Endometrial microvascular endothelial cells (primary cell): Measurements from ENCODE around the gene ZNF30. TPM values are rescaled to one million over a fixed set of nuclear protein-coding genes. Genes with fewer than 3 reads are reported as not detected.
"Not testable (repeated sequence)": the region's sequence is repeated elsewhere in the genome, so short reads cannot be mapped to it uniquely, and the experiment has no call there.

Experiments used
- in situ Hi-C: cut with HindIII; loops from 2 replicates; pipeline ENCODE4 v1.10.0; 2017; ENCODE audit warnings: low sequenced_read_pairs, low pct_unique_long_range_greater_than_20kb; ENCODE audit errors: inconsistent ontology term
- total RNA-seq: library from RNA; depleted of rRNA; stranded (reverse); fragments of >200 nt; gene quantifications from one replicate; pipeline ENCODE4 v1.2.3, GENCODE V29; 2015; ENCODE audit errors: inconsistent ontology term

The ZNF30 gene
- total RNA-seq, 1 donor from 2014 or later: 3.3 TPM

DNA sequence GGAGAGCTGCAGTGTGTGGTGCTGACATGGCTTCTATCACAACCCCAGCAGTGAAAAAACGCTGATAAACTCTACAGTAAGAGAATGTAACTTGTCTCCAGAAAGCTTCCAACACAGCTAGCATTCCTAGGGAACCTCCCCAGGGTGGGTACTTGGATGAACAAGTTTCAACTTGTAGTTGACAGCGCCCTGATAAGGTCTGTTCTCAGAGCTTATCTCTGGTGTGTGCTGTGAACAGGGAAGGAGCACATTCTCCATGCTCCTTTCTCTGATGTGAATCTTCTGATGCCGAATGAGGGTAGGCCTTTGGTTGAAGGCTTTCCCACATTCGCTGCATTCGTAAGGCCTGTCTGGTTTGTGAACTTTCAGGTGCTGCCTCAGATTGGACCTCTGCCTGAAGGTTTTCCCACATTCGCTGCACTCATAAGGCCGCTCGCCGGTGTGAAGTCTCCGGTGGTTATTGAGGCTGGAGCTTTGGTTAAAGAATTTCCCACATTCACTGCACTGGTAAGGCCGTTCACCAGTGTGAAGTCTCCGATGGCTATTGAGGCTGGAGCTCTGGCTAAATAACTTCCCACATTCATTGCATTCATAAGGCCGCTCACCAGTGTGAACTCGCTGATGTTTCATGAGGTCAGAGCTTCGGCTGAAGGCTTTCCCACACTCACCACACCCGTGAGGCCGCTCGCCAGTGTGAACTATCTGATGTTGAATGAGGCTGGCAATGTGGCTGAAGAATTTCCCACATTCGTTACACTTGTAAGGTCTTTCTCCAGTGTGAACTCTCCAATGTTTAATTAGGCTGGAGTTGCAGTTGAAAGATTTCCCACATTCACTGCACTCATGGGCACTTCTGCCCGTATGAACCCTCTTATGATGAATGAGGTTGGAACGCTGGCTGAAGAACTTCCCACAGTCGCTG is 31.4 kb downstream of the ZNF30 start:
- in situ Hi-C loops: no loop called here

DNA sequence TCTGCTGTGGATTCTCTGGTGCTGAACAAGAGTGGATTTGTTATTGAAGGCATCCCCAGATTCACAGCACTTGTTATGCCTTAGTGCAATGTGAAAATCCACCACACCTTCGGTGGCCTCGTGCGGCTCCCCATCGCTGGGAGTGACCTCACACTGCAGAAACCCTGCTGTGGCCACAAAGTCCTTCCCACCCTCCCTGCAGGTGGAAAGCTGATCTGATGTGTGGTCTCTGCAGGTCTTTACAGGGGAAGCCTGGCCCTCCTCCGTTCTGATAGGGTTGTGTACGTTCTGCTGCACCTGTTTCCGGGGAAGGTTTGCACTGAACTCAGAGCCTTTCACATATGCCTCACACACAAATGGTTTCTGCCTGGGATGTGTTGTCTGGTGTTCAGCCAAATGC is 32.3 kb downstream of the ZNF30 start:
- in situ Hi-C loops: no loop called here

DNA sequence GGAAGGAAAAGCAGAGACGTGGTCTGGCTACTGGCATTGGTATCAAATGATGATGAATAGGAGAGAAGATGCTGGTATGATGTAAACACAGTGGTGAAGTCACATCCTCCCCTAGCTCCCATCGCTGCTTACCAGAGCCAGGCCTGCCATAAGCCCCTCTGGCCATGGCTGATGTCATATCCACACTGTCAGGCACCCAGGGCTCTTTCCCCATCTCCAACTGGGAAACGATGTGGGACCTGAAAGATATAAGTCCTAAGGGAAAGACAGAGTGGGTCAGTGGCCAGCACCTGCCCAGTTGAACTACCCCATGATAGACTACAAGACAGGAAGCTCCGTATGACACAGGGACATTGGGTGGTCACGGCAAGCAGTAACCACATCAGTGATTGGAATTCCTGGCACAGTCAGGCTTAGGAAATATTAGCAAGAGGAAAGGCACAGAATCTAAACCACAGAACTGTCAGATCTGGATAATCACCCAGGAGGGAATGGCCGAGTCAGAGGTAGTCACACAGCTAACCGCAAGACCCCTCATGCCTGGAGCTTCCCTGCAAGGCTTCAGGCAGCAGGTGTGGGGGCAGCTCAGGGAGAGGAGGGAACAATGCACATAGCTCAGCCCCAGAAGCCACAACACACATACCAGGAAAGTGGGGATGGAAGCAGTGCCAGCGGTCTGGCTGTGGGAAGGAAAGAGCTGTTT is 33.6 kb downstream of the ZNF30 start:
- in situ Hi-C loops: no loop called here

DNA sequence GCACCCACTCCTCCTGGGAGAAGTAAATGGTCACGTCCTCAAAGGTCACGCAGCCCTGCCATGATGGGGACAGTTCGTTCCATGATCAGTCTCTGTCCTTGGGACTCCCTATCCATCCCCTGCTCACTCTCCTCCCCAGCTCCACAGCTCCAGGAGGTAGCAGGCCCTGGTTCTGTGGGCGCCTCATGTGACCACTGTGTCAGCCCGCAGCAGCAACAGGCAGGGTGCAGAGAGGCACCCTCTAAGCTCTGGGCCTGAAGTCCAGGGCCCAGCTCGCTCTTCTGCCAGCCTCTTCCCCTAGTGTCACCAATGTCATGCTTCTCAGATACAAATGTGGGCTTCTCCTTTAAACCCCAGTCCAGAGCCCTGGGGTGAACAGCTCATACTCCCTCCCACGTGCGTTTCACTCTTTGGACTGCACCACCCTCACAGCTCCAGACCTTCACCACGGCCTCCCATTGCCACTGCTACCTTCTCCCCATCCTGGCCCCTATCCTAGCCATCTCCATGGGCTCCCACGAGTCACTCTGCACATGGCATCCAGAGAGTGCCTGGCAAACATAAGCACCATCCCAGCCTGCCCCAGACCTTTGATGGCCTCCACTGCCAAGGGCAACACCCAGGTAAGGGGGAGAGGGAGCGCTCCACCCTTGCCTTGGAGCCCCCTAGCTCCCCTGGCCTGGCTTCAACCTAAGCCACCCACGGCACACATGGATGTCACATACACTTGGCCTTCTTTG is 34.4 kb downstream of the ZNF30 start:
- in situ Hi-C loops: no loop called here

DNA sequence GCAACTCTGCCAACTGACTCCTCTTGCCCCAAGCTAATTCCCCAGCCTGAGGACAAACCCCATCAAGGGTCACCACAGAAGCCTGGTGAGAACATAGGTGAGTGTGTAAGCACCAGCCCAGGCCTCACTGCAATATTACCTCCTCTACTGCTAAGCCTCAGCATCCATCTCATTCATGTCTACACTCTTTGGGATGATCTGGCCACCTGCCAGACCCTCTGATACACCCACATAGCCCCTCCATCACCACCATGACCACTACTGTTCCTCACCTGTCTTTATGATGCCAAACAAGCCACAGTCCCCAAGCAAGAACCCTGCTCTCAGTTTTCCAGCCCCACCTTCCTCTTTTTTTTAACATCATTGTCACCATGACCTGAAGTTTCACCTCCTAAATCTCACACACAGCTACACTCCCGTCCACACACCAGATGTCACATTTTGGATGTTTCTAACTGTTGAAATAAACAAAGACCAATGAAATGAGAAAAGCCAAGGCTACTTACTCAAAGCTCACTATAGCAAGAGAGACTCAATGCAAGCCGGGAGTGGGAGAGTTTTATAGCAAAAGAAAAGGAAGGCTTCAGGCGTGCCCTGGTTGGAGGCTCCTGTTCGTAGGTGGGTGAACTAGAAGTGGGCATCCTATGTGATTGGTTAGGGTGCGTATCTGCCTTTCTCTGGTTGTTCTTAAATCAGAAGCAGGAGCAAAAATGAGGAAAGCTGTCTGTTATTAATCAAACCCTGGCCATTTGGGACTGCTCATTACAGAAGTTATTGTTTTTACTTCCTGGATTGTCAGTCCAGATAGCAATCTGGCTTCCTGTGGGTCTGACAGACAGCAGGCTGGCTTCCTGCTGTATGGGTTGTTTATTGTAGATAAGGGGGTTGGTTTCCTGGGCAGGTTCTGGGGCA is 35.3 kb downstream of the ZNF30 start:
- in situ Hi-C loops: no loop called here

DNA sequence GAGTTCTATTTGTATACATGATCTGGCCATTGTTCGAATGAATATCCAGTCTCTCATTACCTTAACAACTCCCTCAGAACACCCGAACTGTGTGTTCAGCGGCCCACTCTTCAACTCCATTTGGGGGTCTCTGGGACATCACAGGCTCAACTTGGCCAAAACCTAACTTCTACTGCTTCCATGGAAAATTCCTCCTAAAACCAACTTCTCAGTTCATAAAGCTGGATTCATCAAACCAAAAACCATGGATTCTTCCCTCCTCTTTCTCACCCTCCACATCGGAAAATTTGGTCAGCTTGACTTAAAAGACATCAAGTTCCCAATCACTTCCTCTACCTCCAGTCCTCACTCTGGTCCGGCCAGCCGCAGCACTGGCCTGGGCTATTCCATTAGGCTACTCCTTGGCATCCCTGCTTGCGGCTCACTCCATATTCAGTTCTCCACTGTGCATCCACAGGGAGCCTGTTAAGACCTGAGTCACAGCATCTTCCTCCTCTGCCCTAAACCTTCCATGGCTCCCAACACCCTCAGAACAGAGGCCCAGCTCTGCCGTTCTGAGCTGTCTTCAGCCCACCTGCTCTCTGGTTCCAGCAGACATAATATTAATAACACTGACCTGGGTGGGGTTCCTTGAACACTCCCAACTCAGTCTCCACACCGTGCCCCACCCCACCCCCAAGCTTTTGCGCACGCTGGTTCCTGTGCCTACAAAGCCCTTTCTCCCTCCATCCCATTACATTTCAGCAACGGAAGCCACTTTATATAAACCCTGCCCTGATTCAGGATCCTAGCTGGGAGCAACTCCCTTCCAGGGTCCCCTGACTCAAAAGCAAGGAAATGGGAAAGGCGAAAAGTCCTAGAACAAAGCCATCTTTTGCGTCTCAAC is 36.2 kb downstream of the ZNF30 start:
- in situ Hi-C loops: no loop called here

DNA sequence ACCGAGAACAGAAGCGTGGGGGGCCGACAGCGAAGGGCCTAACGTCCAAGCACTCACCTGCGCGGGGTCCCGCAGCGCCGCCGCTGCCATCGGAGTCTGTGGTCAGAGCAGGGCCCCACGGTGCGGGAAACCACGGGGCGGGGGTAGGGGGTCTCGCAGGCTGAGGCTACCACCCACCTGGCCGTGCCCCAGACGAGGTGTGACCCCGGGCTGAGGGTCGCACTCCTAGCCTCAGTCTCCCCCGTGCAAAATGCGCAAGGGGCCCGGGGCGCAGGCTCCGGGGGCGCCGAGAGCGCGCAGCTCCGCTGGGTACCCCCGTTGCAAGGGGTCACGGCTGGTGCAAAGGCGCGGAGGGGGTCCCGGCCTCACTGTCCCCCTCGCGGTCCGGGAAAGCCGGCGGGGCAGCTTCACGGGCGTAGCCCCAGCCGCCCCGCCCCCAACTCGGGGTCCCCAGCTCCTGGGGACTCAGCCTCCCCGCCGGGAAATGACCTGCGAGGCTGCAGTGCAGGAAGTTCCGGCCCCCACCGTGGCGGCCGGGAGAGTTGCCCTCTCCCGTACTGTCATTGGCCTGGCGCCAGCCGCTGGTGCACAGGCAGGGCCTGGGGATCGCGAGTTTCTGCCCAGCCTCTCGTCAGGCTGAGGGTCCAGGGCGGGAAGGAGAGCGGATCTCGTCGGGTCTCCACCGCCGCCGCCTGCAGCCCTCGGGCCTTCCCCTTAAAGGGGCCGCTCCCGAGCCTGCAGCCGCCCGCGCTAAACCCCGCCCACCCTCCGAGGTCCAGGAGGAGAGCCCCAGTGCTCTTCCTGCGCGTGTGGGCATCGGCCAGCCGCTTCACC is 37.1 kb downstream of the ZNF30 start, which contains the start of gene ZNF792:
Gene ZNF792, minus strand, starts transcription at position 657 of the 834 bp plus-strand sequence. Its CDS starts 567 bp downstream, at position 90.
- in situ Hi-C loops: no loop called here

DNA sequence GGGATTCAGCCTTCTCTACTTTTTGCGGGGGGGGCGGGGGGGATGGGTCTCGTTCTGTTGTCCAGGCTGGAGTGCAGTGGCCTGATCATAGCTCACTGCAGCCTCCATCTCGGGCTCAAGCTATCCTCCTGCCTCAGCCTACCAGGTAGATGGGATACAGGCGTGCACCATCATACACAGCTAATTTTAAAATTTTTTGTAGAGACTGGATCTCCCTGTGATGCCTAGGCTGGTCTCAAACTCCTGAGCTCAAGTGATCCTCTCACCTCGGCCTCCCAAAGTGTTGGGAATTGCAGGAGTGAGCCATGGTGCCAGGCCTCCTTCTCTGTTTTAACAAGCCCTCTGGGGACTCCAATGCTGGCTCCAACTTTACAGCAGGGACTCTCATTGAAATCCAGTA is 37.9 kb downstream of the ZNF30 start:
- in situ Hi-C loops: no loop called here

DNA sequence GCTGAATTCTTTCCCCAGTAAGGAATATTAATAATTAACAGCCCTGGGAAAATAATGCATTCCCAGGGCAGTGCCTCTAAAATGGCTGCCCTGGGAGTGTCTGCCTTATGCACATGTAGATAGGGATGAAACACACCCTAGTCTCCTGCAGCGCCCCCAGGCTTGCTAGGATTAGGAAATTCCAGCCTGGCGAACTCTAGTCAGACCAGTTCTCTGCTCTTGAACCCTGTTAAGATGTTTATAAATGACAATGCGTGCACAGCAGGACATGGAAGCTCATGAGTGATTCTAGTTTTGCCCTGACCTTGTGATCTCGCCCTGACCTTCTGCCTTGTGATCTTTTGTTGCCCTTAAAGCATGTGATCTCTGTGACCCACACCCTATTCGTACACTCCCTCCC is 38.8 kb downstream of the ZNF30 start:
- in situ Hi-C loops: not testable (repeated sequence)

DNA sequence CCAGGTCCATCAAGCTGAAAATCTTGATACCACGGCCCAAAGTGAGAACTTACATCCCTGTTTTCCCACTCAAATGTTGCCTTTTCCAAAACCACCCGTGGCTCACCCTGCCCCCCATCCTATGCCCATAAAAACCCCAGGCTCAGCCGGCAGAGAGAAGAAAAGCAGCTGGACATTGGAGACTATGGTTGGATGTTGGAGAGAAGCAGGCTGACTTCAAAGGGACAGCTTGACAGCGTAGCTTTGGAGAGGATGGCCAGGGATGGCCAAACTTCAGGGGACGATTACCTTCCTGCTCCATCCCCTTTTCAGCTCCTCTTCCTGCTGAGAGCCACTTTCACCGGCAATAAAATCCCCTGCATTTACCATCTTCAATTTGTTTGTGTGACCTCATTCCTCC is 40.8 kb downstream of the ZNF30 start:
- in situ Hi-C loops: no loop called here

DNA sequence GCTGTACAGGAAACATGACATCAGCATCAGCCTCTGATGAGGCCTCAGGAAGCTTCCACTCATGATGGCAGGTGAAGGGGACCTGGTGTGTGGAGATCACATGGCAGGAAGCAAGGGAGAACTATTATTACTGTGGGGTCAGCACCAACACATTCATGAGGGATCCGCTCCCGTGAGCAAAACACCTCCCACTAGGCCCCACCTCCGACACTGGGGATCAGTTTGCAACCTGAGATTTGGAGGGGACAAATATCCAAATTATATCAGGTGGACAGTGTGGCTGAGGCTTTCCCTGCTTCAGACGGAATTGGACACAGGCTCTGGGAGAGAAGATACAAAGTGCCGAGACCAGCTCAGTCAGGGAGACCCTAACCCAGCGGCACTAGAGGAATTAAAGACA is 43.0 kb downstream of the ZNF30 start:
- in situ Hi-C loops: loop anchor here (10.0 kb wide), 1 partner anchor 55 kb away; no protein-coding TSS in a partner anchor

DNA sequence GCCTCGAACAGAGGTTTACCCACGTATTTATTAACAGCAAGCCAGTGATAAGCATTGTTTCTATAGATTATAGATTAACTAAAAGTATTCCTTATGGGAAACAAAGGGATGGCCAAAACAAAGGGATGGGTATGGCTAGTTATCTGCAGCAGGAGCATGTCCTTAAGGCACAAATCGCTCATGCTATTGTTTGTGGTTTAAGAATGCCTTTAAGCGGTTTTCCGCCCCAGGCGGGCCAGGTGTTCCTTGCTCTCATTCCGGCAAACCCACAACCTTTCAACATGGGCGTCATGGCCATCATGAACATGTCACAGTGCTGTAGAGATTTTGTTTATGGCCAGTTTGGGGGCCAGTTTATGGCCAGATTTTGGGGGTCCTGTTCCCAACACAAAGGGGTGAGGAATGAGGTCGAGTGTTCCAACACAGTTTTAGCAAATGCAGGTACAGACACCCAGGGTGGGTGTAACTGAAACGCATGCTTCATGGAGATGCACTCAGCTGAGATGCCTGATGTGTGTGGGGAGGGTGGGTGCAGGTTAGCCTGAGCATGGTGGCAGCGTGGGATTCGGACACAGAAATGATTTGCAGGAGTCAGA is 43.6 kb downstream of the ZNF30 start:
- in situ Hi-C loops: loop anchor here (10.0 kb wide), 1 partner anchor 55 kb away; no protein-coding TSS in a partner anchor

DNA sequence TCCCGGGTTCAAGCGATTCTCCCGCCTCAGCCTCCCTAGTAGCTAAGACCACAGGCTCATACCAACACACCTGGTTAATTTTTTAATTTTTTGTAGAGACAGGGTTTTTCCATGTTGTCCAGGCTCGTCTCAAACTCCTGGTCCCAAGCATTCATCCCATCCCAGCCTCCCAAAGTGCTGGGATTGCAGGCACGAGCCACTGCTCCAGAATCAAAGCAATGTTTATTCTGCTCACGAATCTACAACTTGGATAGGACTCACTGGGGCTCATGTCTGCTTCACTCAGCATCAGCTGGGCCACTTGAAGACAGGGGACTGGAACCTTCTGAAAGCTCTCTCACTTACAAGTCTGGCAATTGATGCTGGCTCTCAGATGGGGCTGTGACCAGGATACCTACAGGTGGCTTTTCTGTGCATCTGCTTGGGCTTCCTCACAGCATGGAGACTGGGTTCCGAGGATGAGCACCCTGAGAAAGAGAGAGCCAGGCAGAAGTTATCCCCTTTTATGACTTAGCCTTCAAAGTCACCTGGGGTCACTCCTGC is 45.5 kb downstream of the ZNF30 start:
- in situ Hi-C loops: loop anchor here (10.0 kb wide), 1 partner anchor 53 kb away; no protein-coding TSS in a partner anchor

DNA sequence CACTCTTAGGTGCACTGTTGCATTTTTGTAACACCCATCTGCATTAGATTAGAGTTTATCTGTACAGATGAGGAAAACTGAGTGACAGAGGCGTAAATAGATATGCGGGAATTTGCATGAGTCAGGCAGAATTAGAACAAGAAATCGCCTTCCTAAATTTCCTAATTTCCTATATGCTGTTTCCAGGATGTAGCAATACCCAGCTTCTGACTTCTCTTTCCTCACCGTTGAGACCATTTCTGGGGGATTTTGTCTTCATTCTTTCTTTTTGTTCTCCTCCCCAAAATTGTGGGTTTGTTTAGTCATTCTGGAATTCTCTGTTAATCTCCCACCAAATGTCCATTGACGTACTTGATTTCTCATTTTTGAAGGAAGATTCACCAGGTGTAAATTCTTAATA is 47.9 kb downstream of the ZNF30 start:
- in situ Hi-C loops: loop anchor here (10.0 kb wide), 1 partner anchor 50 kb away; no protein-coding TSS in a partner anchor

DNA sequence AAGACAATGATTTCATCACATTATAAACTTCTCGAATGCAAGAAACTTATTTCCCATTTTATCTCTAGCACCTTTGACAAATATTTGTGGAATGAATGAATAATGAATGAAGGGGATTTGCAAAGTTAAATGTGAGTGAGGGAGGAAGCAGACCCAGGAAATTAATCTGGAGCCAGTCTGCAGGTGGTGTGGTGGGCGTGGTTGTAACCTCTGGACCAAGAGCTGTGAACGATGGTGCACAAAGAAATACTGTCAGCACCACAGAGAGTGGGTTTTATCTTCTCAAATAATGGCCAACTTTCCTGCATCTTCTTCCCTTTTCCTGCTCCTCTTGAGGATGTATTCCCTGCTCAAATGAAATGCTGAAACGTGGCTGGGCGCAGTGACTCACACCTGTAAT is 48.4 kb downstream of the ZNF30 start:
- in situ Hi-C loops: loop anchor here (10.0 kb wide), 1 partner anchor 50 kb away; no protein-coding TSS in a partner anchor

DNA sequence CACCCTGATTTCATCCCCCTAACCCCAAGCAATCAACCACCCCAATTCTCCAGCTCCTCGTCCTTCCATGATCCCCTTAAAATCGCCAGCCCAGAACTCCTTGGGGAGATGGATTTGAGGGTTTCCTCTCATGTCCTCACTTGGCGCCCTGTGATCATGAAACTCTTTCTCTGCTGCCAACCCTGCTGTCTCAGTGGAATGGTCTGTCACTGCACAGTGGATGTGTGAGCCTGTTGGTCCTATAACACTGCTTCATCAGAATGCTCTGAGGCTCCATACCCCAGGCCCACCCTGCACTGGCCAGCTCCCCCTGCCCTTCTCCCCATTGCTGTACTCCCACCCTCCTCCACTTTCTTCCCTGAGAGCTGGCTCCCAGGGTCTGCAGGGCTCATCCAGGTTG is 49.9 kb downstream of the ZNF30 start:
- in situ Hi-C loops: loop anchor here (10.0 kb wide), 1 partner anchor 48 kb away; no protein-coding TSS in a partner anchor
